NOMO-1 (cell line): ENCODE data around the gene FAM131A.
"Not testable (repeated sequence)": the region's sequence is repeated elsewhere in the genome, so short reads cannot be mapped to it uniquely, and the experiment has no call there.

ENCODE experiments used
- DNase-seq, 2 experiments: peaks; one replicate each; lab custom pipeline; 2025; ENCODE audit not compliant: unreplicated experiment in 2 of 2; lab: John Stamatoyannopoulos, UW

The FAM131A gene

GRCh38 chr3:184339001-184339400, 1.6 kb downstream of the FAM131A start:
- DNase-seq, result no peak

GRCh38 chr3:184339451-184340135, 2.2 kb downstream of the FAM131A start:
- not testable (repeated sequence) for DNase-seq

- no peak for DNase-seq
These were observed 4.5 kb downstream of the FAM131A start for GRCh38 chr3:184341925-184342324.

- DNase-seq, result no peak
These were observed 5.9 kb downstream of the FAM131A start for GRCh38 chr3:184343200-184343876.

GRCh38 chr3:184344579-184345316, 7.3 kb downstream of the FAM131A start:
- no peak for DNase-seq

- DNase-seq, result peak; percentile 7 to 30
These were observed 8.1 kb downstream of the FAM131A start for GRCh38 chr3:184345317-184346144.

- no peak for DNase-seq
These were observed 9.2 kb downstream of the FAM131A start for GRCh38 chr3:184346480-184347190.

GRCh38 chr3:184347321-184348056, 10.1 kb downstream of the FAM131A start:
- no peak for DNase-seq

- DNase-seq, result no peak
These were observed 10.6 kb downstream of the FAM131A start for GRCh38 chr3:184348057-184348382.

GRCh38 chr3:184349563-184350470, 12.4 kb downstream of the FAM131A start:
- no peak for DNase-seq

GRCh38 chr3:184350618-184351017, 13.2 kb downstream of the FAM131A start:
- DNase-seq, result no peak

- no peak for DNase-seq
These were observed 14.2 kb downstream of the FAM131A start for GRCh38 chr3:184351511-184352148.

- DNase-seq, result no peak
These were observed 14.9 kb downstream of the FAM131A start for GRCh38 chr3:184352149-184352785.

GRCh38 chr3:184352897-184353545, 15.6 kb downstream of the FAM131A start:
- DNase-seq, result no peak

- no peak for DNase-seq
These were observed 16.1 kb downstream of the FAM131A start for GRCh38 chr3:184353546-184353941.

- DNase-seq, result peak in 1 of 2 experiments; percentile 2
These were observed 16.8 kb downstream of the FAM131A start for GRCh38 chr3:184354121-184354728.

GRCh38 chr3:184354754-184355153, 17.4 kb downstream of the FAM131A start:
- DNase-seq, result no peak
